Brain microvascular endothelial cell (primary cell): ENCODE data around the gene CDC40.
"Not testable (repeated sequence)": the region's sequence is repeated elsewhere in the genome, so short reads cannot be mapped to it uniquely, and the experiment has no call there.

ENCODE experiments used
- DNase-seq: peaks from one replicate; pipeline ENCODE4 v3.0.0-alpha.2; 2020
- H3K27ac ChIP-seq: fragments of 250-450 bp; sonication (Bioruptor Pico); 2 replicates; pipeline ENCODE4 v1.5.1; 2020; ENCODE audit warnings: mild to moderate bottlenecking, moderate library complexity
- H3K27me3 ChIP-seq: fragments of 250-450 bp; sonication (Bioruptor Pico); replicated peaks from 2 replicates; pipeline ENCODE4 v1.5.1; 2020; ENCODE audit warnings: mild to moderate bottlenecking
- H3K36me3 ChIP-seq: fragments of 250-450 bp; sonication (Bioruptor Pico); replicated peaks from 2 replicates; pipeline ENCODE4 v1.5.1; 2020; ENCODE audit warnings: mild to moderate bottlenecking
- H3K4me3 ChIP-seq: 2 replicates; pipeline ENCODE4 v1.5.1; 2011; ENCODE audit warnings: low read depth, mild to moderate bottlenecking, control low read depth, low read length, moderate library complexity
- CTCF ChIP-seq: IDR thresholded peaks from 2 replicates; pipeline ENCODE4 v1.5.1; 2011; ENCODE audit warnings: low read depth, mild to moderate bottlenecking, moderate library complexity, low read length, control low read depth, inconsistent platforms; ENCODE audit errors: missing control alignments
- in situ Hi-C: cut with HindIII; loops from 2 replicates; pipeline ENCODE4 v1.10.0; 2017; ENCODE audit warnings: low sequenced_read_pairs, low pct_ligation_motif_present

Gene CDC40

GRCh38 chr6:110266996-110267395 lies 86.8 kb downstream of the CDC40 start:
- H3K4me3 ChIP-seq, result no peak overlapping the region
- in situ Hi-C loops, result no loop called here
- no peak overlapping the region for H3K27ac ChIP-seq
- H3K27me3 ChIP-seq, result no peaks in the 10 kb centered on the region
- no peaks in the 10 kb centered on the region for H3K36me3 ChIP-seq
- no peak for DNase-seq
- TF ChIP-seq CTCF, result no peak

- no peak for TF ChIP-seq CTCF
- in situ Hi-C loops, result no loop called here
- no peak overlapping the region for H3K4me3 ChIP-seq
- H3K27ac ChIP-seq, result no peak overlapping the region
- H3K36me3 ChIP-seq, result no peaks in the 10 kb centered on the region
- H3K27me3 ChIP-seq, result no peaks in the 10 kb centered on the region
- no peak for DNase-seq
Observed at GRCh38 chr6:110269623-110270022, 89.4 kb downstream of the CDC40 start.

GRCh38 chr6:110270165-110270564 lies 89.9 kb downstream of the CDC40 start:
- TF ChIP-seq CTCF, result no peak
- Histone ChIP-seq H3K27me3 (no peaks in the 10 kb centered on the region), H3K4me3 (no peak overlapping the region), H3K36me3 (no peaks in the 10 kb centered on the region), H3K27ac (no peak overlapping the region)
- in situ Hi-C loops, result no loop called here
- no peak for DNase-seq

GRCh38 chr6:110271732-110272022 lies 91.5 kb downstream of the CDC40 start:
- no peak overlapping the region for H3K27ac ChIP-seq
- H3K36me3 ChIP-seq, result no peaks in the 10 kb centered on the region
- H3K4me3 ChIP-seq, result no peak overlapping the region
- H3K27me3 ChIP-seq, result no peaks in the 10 kb centered on the region
- TF ChIP-seq CTCF, result no peak
- in situ Hi-C loops, result no loop called here
- no peak for DNase-seq

GRCh38 chr6:110272781-110273180 lies 92.6 kb downstream of the CDC40 start:
- DNase-seq, H3K27me3 ChIP-seq, H3K36me3 ChIP-seq, H3K4me3 ChIP-seq, in situ Hi-C loops, H3K27ac ChIP-seq: not testable (repeated sequence)

GRCh38 chr6:110277100-110277665 lies 97.0 kb downstream of the CDC40 start:
- DNase-seq, result no peak
- H3K4me3 ChIP-seq, result no peak overlapping the region
- no peak overlapping the region for H3K27ac ChIP-seq
- H3K27me3 ChIP-seq, result no peaks in the 10 kb centered on the region
- in situ Hi-C loops, result no loop called here
- H3K36me3 ChIP-seq, result no peaks in the 10 kb centered on the region
- no peak for TF ChIP-seq CTCF
